GM20431 (cell line): ENCODE results near the gene PROX2.

ENCODE experiments used
- in situ Hi-C: fragments of 300-500 bp; cut with MseI, MboI; formaldehyde crosslinking; loops from one replicate; pipeline ENCODE4 v1.15.0; 2020; ENCODE audit warnings: low sequenced_read_pairs; ENCODE audit not compliant: unreplicated experiment

The PROX2 gene, protein sequence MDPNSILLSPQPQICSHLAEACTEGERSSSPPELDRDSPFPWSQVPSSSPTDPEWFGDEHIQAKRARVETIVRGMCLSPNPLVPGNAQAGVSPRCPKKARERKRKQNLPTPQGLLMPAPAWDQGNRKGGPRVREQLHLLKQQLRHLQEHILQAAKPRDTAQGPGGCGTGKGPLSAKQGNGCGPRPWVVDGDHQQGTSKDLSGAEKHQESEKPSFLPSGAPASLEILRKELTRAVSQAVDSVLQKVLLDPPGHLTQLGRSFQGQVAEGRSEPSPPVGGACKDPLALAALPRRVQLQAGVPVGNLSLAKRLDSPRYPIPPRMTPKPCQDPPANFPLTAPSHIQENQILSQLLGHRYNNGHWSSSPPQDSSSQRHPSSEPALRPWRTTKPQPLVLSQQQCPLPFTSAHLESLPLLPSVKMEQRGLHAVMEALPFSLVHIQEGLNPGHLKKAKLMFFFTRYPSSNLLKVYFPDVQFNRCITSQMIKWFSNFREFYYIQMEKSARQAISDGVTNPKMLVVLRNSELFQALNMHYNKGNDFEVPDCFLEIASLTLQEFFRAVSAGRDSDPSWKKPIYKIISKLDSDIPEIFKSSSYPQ

DNA sequence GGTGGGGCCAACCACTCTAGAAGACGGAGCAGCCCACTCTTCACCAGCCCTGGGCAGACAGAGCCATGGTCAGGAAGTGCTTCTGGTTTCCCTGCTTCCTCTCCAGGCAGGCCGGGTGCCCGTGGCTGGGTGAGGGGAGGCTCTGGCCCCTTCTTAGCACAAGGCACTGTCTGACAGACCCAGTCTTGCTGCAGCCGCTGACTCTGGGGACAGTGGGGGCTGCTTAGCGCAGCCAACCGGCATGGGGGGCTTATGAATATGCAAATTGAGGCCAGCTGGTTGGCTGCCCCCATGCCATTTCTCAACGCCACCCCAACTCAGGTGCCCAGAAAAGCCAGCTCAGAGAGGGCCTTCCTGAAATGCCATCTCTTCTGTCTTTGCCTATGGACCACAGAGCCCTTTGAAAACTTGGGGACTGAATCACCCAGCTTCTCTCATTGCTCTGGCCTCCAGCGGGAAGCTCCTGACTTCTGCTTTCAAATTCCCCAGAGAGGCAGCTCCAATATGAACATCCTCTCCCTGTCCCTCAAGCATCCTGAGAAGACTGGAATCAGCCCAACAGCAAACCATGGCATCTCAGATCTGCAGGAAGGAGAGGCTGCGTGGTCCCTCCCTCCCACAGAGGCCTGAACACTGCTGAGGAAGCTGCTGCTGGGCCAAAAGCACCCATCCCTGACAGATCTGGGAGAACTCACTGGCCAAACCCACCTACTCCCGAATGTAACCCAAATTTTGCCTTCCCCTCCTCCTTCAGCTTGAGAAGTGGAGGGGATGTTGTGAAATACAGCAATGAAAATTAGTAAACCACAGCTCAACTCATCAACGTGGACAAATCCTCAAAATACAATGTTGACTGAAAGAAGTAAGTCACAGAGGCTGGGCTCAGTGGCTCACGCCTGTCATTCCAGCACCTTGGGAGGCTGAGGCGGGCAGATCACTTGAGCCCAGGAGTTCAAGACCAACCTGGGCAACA lies at the start of gene PROX2:
Gene PROX2, minus strand, starts transcription at position 205 of the 973 bp plus-strand sequence. CDS start 12,311 bp downstream, outside the sequence.
- in situ Hi-C loops, result no loop called here

DNA sequence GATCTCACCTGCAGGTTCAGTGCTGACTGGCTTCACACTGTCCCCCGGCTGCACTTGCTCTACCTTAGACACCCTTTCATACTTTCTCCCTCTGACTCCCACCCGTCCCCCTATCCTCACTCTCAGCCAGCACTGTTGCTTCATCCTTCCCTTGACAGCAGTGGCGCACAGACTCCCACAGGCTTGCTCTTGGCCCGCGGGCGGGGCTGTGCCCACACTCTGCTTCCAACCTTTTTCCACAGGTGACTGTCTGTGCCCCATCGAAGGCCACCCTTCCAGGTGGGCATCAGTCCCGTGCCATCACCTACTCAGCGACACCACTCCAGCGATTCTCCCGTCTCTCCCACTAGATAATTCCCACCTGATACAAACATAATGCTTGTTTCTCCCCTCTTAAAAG lies 48.1 kb upstream of the PROX2 start:
- in situ Hi-C loops, result no loop called here

- in situ Hi-C loops, result no loop called here
Measured at GRCh38 chr14:74922752-74923401, 46.9 kb upstream of the PROX2 start, which contains the start of gene RPS6KL1. RPS6KL1 (minus strand) TSS chr14:74923260; CDS start chr14:74921541, 1,719 bp downstream.

DNA sequence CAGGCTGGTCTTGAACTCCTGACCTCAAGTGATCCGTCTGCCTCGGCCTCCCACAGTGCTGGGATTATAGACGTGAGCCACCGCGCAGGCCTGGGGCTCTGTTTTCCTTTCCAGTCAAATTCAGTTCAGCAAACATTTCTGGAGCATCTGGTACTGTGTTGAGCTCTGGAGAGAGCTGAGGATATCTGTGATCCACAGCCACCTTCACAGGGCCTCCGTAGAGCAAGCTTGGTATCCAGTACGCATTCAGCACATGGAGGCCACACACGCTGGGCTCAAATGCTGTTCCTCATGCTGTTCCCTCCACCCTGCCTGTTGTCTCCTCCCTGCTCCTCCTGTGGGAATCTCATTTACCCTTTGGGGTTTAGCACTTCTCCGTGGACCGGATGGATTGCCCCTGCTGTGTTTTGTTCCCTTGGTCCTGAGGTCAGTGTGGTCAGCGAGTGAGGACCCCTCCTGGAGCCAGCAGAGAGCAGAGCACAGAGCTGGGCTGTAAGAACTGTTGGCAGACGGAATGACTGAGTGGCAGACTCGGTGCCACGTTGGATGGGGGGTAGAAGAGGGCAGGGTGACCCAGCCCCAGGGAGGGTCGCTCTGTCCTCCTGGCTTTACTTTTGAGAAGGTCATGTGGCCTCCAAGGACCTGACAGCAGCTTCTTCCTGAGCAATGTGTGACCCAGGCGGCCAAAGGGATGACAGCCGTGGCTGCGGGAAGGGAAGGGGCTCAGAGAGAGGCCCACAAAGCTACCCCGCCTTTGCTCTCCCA lies 46.2 kb upstream of the PROX2 start:
- in situ Hi-C loops, result no loop called here

- in situ Hi-C loops, result no loop called here
Measured at GRCh38 chr14:74921053-74921620, 45.2 kb upstream of the PROX2 start.

DNA sequence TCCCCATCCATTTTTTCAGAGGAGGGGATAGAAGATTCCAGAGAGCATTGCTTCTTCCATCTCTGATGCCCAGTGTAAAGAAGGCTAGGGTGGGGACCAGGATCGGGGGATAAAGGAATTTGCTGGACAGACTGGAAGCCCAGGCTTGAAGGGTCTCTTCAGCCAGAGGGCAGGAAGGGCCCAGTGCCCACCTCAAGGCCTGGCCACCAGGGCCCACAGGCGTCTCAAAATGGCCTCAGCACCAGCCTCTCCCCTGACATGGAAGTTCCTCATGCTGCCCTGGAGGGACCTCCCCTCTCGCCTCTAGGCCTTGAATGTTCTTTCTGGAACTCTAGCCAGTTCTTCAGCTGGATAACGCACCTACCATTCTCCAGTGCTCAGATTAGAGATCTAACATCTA lies 44.3 kb upstream of the PROX2 start:
- in situ Hi-C loops, result no loop called here

- in situ Hi-C loops, result no loop called here
Measured at GRCh38 chr14:74919421-74920165, 43.6 kb upstream of the PROX2 start.

DNA sequence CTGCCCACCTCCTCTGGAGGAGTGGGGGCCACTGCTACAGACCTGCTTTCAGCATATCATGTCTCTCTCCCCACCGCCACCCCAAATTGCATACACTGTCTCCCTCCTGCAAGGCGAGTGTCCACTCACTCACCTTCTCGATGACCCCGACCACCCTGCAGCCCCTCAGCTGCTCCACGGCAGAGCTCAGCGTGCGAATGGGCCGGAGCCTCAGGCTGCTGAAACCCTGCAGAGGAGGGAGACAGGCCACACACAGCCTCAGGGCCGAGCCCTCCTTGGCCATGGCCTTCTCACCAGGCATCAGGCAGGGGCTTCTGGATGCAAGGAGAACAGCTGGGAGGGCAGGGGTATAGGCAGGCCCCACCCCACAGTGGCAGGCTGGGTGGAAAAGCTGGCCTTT lies 42.4 kb upstream of the PROX2 start:
- in situ Hi-C loops, result no loop called here

GRCh38 chr14:74917646-74918081 lies 41.7 kb upstream of the PROX2 start:
- in situ Hi-C loops, result no loop called here

DNA sequence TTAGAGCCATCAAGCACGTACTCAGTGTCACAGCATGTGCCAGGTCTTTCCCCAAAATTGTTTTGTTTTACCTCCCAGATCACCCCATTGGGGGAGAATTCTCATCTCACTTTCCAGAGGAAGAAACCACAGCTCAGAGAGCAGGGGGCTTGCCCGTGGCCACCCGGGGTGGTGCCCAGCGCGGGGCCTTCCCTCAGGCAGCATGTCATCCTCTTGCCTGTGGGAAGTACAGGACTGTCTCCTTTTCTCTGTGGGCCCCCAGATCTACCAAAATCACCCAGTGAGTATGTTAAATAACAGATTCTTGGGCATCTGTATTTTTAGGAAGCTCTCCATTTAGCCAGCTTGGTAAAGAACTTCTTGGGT lies 41.2 kb upstream of the PROX2 start:
- in situ Hi-C loops, result no loop called here

GRCh38 chr14:74915826-74916225 lies 39.9 kb upstream of the PROX2 start:
- in situ Hi-C loops, result no loop called here

- in situ Hi-C loops, result no loop called here
Measured at GRCh38 chr14:74915426-74915825, 39.5 kb upstream of the PROX2 start.

GRCh38 chr14:74913986-74914573 lies 38.1 kb upstream of the PROX2 start:
- in situ Hi-C loops, result no loop called here

- in situ Hi-C loops, result no loop called here
Measured at GRCh38 chr14:74913393-74913910, 37.5 kb upstream of the PROX2 start.

DNA sequence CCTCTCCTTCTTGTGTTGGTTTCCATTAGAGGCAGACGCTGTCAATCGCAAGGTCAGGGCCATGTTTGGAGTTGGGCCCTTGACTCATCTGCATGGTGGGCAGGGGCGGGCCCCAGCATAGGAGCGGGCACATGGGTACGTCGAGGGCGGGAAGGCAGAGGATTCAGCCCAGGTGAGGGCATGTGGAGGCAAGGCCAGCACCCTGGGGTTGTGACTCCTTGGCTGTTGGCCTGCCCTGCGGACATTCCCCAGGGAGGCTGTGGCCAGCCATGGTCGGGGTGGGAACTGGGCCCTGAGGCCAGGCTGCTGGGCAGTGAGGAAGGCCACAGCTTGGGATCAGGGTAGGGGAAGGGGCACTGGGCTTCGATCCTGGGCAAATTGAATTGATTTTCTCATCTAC lies 36.9 kb upstream of the PROX2 start:
- in situ Hi-C loops, result no loop called here

- in situ Hi-C loops, result no loop called here
Measured at GRCh38 chr14:74912111-74912510, 36.2 kb upstream of the PROX2 start.

DNA sequence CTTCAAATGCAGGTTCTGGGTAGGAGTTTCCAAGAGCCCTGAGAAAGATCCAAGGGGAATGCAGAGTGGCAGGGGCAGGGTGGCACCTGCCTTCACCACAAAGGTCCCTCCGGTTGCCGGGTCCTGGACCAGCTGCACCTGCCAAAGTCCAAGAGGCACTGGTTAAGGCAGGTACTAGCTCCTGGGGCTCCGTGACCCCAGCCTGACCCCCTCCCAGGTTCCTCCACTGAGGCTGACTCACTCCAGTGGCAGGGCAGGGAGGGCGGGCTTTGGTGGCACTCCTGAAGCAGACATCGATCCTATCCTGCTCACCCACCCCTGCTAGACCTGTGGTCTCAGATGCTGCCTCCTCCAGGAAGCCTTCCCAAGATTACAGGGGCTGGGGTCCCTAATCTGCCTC lies 35.8 kb upstream of the PROX2 start:
- in situ Hi-C loops, result no loop called here

GRCh38 chr14:74911221-74911620 lies 35.3 kb upstream of the PROX2 start:
- in situ Hi-C loops, result no loop called here
